Measurements from ENCODE around the gene NUP98. TPM values are rescaled to one million over a fixed set of nuclear protein-coding genes. Genes with fewer than 3 reads are reported as not detected.

The NUP98 gene
- total RNA-seq, 1 experiment from 2014 or later: 98.4 TPM

- Histone ChIP-seq H3K9me2 (ENCODE audit: insufficient read depth) (no peaks in the 10 kb centered on the region), H4K20me1 (ENCODE audit: insufficient read depth) (no peaks in the 10 kb centered on the region), H3K4me1 (ENCODE audit: control insufficient read depth in 1 of 2, insufficient read depth in 2 of 2, low read length in 2 of 2) (peaks cover 0 to 5% of the 10 kb centered on the region in 2 experiments; a peak in 1 of 4 replicates), H2AFZ (ENCODE audit: low read depth, low read length, poor library complexity, severe bottlenecking) (no peak overlapping the region), H3K4me2 (ENCODE audit: low read length) (no peak overlapping the region), H3K79me2 (ENCODE audit: insufficient read depth, low read length) (no peaks in the 10 kb centered on the region), H3K27me3 (ENCODE audit: insufficient read depth, low read length) (no peaks in the 10 kb centered on the region), H3K36me3 (ENCODE audit: control insufficient read depth in 1 of 2, insufficient read depth in 2 of 2, low read length in 2 of 2) (peaks cover 10 to 16% of the 10 kb centered on the region in 2 experiments; a peak in 3 of 4 replicates), H3K9me3 (ENCODE audit: control insufficient read depth in 1 of 2, insufficient read depth in 1 of 2, low read depth in 1 of 2, low read length in 2 of 2) (no peaks in the 10 kb centered on the region), H3K4me3 (replicated peaks in 1 of 2; ENCODE audit: low read depth in 1 of 2, low read length in 2 of 2) (no peak overlapping the region), H3K9ac (ENCODE audit: low read length) (no peak overlapping the region), H3K27ac (ENCODE audit: low read depth, low read length) (no peak overlapping the region)
- DNase-seq (ENCODE audit: low read depth, low spot score) (no peak), ATAC-seq (no peak)
- TF ChIP-seq ZNF274 (IDR thresholded peaks at IDR 0.05; ENCODE audit: low read depth, low read length): no peak
- no peak for TF ChIP-seq CEBPB (IDR thresholded peaks at IDR 0.05; ENCODE audit: low read depth)
- TF ChIP-seq EZH2phosphoT487 (IDR thresholded peaks at IDR 0.05; ENCODE audit: borderline replicate concordance): no peak
- no peak for TF ChIP-seq JUND (IDR thresholded peaks at IDR 0.05)
- no peak for TF ChIP-seq ZFX (IDR thresholded peaks at IDR 0.05)
- no peak for TF ChIP-seq ZBTB33 (IDR thresholded peaks at IDR 0.05; ENCODE audit: extremely low read depth, insufficient replicate concordance, low read length)
- no peak for TF ChIP-seq EGR1 (IDR thresholded peaks at IDR 0.05; ENCODE audit: low read depth)
- TF ChIP-seq ELF1 (IDR thresholded peaks at IDR 0.05; ENCODE audit: borderline replicate concordance, low read depth): no peak
- TF ChIP-seq, protein P1, sequence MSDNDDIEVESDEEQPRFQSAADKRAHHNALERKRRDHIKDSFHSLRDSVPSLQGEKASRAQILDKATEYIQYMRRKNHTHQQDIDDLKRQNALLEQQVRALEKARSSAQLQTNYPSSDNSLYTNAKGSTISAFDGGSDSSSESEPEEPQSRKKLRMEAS (IDR thresholded peaks at IDR 0.05): no peak
- CTCF ChIA-PET: interaction anchor here (1.0 to 2.9 kb wide), 4 partner anchors 10 to 249 kb away, joined by 3 to 10 read pairs (median 5); partner anchors contain the start of gene PGAP2
- POLR2A ChIA-PET: no interaction called here
- BruUV-seq (replicated peaks): no TSS peak
- intact Hi-C loops (cut with micrococcal nuclease): loop anchor here (1.0 kb wide), 1 partner anchor 248 kb away; no protein-coding TSS in a partner anchor
- RAD21 ChIA-PET (ENCODE audit: low non-redundant PET in 1 of 2, low total read pairs in 2 of 2, uncharacterized antibody in 2 of 2, unreplicated experiment in 2 of 2): no interaction called here
These were observed 26.6 kb upstream of the NUP98 start for GRCh38 chr11:3823762-3824506.

Measured in HCT116 (cell line).